GM12891 (cell line): Measurements from ENCODE around the gene SLC35A3. TPM values are rescaled to one million over a fixed set of nuclear protein-coding genes. Genes with fewer than 3 reads are reported as not detected.
A peak's percentile ranks its signal among the peaks of the same experiment; 100 is the strongest.

Source experiments
- DNase-seq: peaks from one replicate; pipeline ENCODE4 v3.0.0; 2011; ENCODE audit warnings: low spot score; ENCODE audit not compliant: insufficient read length
- FAIRE-seq: peaks from 2 replicates; lab custom pipeline; 2011; peaks lifted over from hg19 to GRCh38; lab: Jason Lieb, UNC
- PAX5 ChIP-seq: IDR thresholded peaks from 2 replicates; pipeline ENCODE4 v1.6.1; 2011; ENCODE audit warnings: low read length, moderate library complexity, mild to moderate bottlenecking; ENCODE audit not compliant: insufficient read depth, severe bottlenecking
- POLR2A ChIP-seq: IDR thresholded peaks from 2 replicates; pipeline ENCODE4 v1.6.1; 2011; ENCODE audit warnings: low read depth, low read length, control low read depth
- POLR2AphosphoS5 ChIP-seq: IDR thresholded peaks from 2 replicates; pipeline ENCODE4 v1.6.1; 2011; ENCODE audit warnings: low read depth, low read length, control low read depth
- POU2F2 ChIP-seq: IDR thresholded peaks from 2 replicates; pipeline ENCODE4 v1.6.1; 2011; ENCODE audit warnings: low read depth, mild to moderate bottlenecking, control low read depth, low read length, moderate library complexity
- SPI1 ChIP-seq: IDR thresholded peaks from 2 replicates; pipeline ENCODE4 v1.6.1; 2011; ENCODE audit warnings: low read depth, low read length, control low read depth
- TAF1 ChIP-seq: IDR thresholded peaks from 2 replicates; pipeline ENCODE4 v1.6.1; 2011; ENCODE audit warnings: low read depth, low read length, control low read depth
- polyA plus RNA-seq: library from polyadenylated mRNA; unstranded; fragments of >200 nt; gene quantifications from one replicate; pipeline ENCODE4 v1.2.1, GENCODE V29; 2012; ENCODE audit warnings: low read depth, missing spikeins, inconsistent platforms; ENCODE audit not compliant: missing spikeins

Gene SLC35A3
- polyA plus RNA-seq, result 6.6 TPM

GRCh38 chr1:99969729-99970621 lies at the start of gene SLC35A3:
Gene SLC35A3 (plus strand): TSS chr1:99969996. CDS start chr1:99993555, 23,559 bp downstream.
- TF ChIP-seq TAF1, result peak; percentile 94
- TF ChIP-seq POLR2AphosphoS5, result peak; percentile 79; the same call in 1 of the 2 replicates
- 0 out of 2 replicates have a peak, but pooled peaks have one; percentile 0 for TF ChIP-seq SPI1
- TF ChIP-seq POU2F2, result 0 out of 2 replicates have a peak, but pooled peaks have one; percentile 64
- TF ChIP-seq POLR2A, result peak; percentile 34; the same call in 1 of the 2 replicates
- peak; percentile 11 for TF ChIP-seq PAX5
- FAIRE-seq, result peak; percentile 90
- peak; percentile 81 for DNase-seq

DNA sequence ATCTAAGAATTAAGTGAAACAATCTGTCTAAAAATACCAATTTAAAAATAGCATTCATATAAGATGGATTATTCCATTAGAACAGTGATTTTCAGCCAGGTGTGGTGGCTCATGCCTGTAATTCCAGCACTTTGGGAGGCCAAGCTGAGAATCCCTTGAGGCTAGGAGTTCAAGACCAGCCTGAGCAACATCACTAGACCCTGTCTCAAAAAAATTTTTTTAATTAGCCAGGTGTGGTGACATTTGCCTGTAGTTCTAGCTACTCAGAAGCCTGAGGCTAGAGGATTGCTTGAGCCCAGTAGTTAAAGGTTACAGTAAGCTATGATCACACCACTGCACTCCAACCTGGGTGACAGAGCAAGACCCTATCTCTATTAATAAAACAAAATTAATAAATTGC lies 35.0 kb upstream of the SLC35A3 start:
- DNase-seq (no peak), FAIRE-seq (no peak)
- TF ChIP-seq SPI1, result no peak
- TF ChIP-seq POU2F2, result no peak
- no peak for TF ChIP-seq POLR2AphosphoS5
- no peak for TF ChIP-seq POLR2A

DNA sequence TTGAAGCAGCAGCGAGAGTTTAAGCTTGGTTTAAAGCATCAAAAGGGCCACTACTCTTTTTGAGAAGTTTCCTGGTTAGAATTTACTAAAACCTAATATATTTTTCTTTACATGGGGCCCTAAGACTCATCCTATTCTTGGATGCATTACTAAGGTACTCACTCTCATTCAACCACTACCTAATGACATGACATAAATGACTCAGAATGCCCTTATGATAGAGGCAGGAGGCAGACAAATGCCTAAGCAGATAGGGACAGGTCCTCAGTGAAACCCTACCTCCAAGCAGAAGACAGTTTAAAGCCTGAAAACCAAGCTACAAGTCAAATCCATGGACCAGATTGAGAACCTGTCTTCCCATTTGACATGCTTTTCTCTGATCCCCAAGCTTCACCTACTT lies 34.3 kb upstream of the SLC35A3 start:
- DNase-seq (no peak), FAIRE-seq (no peak)
- TF ChIP-seq PAX5 (no peak), POLR2AphosphoS5 (no peak), TAF1 (no peak), POU2F2 (no peak), SPI1 (no peak), POLR2A (no peak)

GRCh38 chr1:99936071-99936470 lies 33.7 kb upstream of the SLC35A3 start:
- TF ChIP-seq PAX5 (no peak), POLR2A (no peak), SPI1 (no peak), POLR2AphosphoS5 (no peak), TAF1 (no peak), POU2F2 (no peak)
- DNase-seq (no peak), FAIRE-seq (no peak)

- FAIRE-seq (no peak), DNase-seq (no peak)
- TF ChIP-seq PAX5 (no peak), SPI1 (no peak), TAF1 (no peak), POLR2A (no peak), POLR2AphosphoS5 (no peak), POU2F2 (no peak)
Measured at GRCh38 chr1:99942723-99943122, 27.1 kb upstream of the SLC35A3 start.

DNA sequence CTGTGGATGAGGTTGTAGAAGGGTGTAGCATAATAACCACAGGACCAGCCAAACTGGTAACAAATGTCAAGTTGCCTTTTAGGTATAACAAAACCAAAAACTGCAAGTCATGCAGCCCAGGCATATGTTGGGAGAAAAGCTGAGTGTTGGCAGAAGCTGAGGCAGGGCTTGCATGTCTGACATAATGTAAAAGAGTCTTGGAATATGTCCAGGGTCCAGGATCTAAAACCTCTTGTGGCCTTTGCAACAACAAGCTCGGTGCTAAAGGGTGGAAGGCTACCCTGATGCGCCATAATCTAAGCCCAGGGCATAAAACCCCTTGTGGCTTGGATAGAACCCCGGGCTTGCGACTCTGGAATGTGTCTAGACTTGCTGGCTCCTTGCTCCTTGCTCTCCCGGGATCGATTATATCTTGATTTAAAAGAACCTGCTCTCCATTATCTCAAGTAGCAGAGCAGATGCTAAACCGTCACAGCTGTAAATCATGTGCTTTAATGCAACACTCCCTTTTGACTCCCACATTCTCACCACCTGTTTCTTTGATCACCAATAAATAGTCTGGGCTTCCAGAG lies 26.5 kb upstream of the SLC35A3 start:
- TF ChIP-seq TAF1 (no peak), POU2F2 (no peak), POLR2AphosphoS5 (no peak)
- FAIRE-seq, result peak; percentile 13
- no peak for DNase-seq

GRCh38 chr1:99944192-99944591 lies 25.6 kb upstream of the SLC35A3 start:
- FAIRE-seq (no peak), DNase-seq (no peak)
- TF ChIP-seq POLR2A (no peak), PAX5 (no peak), TAF1 (no peak), POLR2AphosphoS5 (no peak)

- DNase-seq (no peak), FAIRE-seq (no peak)
- TF ChIP-seq POU2F2 (no peak), PAX5 (no peak), SPI1 (no peak), POLR2AphosphoS5 (no peak), TAF1 (no peak), POLR2A (no peak)
Measured at GRCh38 chr1:99945174-99945573, 24.6 kb upstream of the SLC35A3 start.

DNA sequence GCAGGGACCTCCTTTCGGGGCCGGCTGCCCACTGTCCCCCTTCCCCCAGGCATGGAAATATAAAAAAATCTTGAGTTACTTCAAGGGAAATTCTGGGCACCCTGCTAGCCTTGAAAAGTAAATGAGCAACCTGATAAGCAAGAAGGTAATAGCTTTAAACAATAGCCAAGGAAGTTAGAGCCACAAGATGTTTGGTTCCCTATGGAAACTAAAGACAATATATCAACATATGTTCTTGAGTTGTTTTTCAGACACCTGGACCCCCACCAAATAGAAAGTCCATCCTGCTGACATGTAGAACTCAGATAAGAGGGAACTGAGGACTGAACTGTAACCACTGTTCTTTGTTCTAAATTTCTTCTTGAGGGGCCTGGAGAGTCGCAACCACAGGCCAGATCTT lies 19.3 kb upstream of the SLC35A3 start:
- DNase-seq, result no peak
- no peak for TF ChIP-seq PAX5
- no peak for FAIRE-seq

DNA sequence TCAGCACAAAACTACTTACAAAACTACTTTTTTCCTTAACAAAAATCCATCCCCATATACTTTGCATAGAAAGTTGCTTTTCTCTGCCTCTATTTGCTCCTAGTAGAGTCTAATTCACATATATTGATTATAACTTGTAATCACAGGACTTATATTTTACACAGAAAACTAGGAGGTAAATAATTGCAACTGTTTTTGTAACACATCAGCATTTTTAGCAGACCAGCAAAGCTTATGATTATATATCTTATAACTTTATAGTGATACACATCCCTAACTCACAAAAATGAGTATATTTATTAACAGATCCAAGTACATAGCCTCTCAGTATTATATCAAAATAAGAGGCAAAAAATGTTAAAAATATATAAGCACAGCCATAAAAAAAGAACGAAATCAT lies 17.3 kb upstream of the SLC35A3 start:
- no peak for DNase-seq
- TF ChIP-seq POLR2A, result no peak
- TF ChIP-seq PAX5, result no peak
- no peak for TF ChIP-seq TAF1
- no peak for TF ChIP-seq SPI1
- no peak for TF ChIP-seq POU2F2
- TF ChIP-seq POLR2AphosphoS5, result no peak
- no peak for FAIRE-seq
